UCSD-AML1 (cell line): Measurements from ENCODE around the gene GBF1.

Source experiments
- DNase-seq: peaks from one replicate; lab custom pipeline; 2025; ENCODE audit not compliant: unreplicated experiment; lab: John Stamatoyannopoulos, UW

Gene GBF1

DNA sequence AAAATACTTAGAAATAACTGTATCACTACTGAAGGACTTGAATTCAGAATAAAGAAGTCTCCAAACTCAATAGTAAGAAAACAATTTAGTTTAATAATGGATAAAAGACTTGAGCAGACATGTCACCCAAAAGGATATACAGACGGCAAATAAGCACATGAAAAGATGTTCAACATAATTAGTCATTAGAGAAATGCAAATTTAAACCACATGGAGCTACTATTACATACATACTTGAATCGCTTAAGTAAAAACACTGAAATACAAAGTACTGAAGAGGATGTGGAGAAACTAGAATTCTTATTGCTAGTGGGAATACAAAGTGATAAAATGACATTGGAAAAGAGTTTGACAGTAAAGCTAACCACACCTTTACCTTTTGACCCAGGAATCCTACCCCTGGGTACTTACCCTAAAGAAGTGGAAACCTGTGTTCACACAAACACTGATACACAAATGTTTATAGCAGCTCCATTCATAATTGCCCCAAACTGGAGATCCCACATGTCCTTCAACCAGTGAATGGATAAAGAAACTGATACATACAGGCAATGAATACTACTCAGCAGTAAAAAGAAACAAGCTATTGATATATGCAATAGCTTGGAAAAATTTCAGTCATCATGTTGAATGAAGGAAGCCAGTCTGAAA lies 95.8 kb downstream of the GBF1 start:
- no peak for DNase-seq

DNA sequence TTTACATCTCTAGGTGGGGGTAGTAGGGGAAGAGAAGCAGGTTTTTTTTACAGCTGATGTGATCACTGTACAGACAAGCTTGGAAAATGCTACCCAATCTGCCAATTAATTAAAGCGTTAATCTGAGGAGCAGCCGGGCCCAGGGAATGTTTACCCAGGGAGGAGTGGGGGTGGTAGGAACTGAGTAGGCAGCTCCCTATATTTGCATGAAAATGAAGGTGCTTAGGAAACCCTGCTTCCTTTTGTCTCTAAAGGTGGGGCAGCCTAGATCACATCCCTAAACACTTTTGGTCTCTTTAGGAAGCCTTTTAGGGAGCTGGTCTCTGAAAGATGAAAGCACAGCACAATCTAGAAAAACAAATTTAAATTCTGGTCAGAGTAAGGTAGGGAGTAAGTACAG lies 97.1 kb downstream of the GBF1 start:
- DNase-seq, result no peak

DNA sequence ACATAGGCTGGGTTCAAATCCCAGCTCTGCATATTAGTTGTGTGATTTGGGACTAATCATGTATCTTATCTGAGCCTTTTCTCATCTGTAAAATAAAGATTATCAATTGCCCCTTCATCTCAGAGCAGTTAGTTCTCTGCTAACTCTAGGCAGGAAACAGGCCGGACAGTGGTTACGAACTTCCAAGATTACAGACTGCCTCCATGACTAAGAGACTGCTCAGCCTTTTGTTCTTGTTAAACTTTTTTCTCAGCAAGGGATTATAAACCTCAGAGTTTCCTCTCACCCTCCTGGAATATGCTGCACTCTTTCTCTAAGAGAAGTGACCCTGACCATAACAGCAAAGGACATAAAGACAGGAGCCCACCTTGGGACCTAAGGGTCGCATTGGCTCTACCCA lies 97.6 kb downstream of the GBF1 start:
- no peak for DNase-seq

DNA sequence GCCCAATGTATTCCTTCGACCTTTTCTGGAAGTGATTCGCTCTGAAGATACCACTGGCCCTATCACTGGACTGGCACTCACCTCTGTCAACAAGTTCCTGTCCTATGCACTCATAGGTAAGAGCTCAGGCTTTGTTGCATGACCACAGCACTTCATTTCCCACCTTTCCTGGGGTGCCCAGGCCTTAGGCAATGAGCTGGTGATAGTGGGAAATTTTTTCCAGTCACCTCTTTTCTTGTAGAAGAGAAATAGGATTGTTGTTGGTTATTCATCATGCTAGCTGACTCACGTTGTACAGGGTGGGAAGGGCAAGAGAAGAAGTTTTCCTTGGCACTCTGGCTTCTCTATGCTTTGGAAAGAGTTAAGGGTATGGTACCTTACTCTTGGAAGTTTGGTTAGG lies 98.7 kb downstream of the GBF1 start:
- DNase-seq, result no peak

DNA sequence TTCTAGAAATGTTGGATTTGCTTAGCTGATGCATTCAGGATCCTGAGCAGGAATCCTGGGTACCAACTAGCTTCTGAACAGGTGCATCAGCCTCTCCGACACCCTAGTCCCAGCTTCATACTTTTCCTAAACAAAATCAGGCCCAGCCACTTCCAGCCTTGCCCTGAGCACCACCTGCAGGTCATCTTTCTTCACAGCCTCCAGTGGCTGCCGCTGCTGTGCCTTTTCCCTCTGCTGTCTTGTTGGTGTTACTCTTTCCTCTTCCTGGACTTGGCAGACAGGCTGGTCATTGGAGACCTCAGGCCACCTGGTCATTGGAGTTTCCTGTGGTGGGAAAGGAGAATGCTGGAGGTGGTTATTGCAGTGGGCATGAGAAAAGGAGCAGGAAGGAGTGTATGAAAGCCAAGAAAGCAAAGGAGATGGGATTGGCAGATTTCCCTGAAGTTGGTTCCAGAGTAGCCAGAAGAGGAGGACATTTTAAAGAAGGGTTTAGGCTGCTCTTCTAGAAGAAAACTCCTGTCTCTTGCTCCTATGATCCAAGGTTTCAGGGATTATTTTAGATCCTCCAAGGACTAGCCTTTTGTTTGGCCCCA lies 102.0 kb downstream of the GBF1 start:
- DNase-seq, result peak; percentile 43

DNA sequence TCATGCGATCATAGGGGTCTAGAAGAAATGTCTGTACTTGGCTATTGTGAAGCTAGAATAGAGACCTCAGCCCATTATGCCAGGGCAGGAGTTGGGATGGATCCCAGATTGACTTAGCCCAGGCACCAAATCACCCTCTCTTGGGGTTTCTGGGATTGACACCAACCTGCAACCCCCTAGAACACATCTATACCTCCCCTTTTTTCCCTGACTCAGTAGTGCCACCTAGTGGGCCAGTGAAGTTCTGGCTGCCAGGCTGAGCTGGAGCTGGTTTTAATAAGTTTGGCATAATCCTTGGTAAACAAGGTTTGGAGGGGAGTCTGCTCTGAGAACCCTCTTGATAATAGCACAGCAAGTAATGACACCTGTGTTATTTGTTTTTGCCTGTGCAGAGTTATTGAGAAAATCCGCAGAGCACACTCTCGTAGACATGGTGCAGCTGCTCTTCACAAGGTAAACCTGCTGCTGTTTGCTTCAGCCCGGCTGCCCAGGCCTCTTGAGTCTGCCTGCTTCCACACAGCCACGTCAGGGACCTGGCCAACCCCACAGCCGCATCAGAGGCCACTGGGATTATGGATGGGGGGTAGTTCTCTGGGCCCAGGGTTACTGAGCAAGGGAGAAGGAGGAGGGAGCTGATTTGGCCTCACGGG lies 106.9 kb downstream of the GBF1 start:
- DNase-seq, result peak; percentile 47

DNA sequence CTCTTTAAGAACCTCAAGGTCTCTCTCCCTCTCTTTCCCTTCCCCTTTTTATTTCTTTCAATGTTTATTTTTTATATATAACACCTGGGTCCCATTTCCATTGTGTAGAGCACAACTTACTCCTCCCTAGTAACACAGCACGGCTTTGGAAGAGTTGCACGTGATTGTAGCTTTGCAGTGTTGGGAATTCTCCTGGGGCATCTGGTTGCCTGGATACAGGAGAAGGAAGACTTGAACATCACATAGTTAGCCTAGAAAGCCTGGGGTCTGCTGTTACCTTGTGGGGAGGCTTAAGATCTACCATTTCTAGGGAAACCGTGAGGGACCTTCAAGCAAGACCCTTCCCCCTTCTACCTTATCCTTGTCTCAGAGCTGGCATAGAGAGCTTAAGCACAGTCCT lies 109.1 kb downstream of the GBF1 start:
- no peak for DNase-seq

DNA sequence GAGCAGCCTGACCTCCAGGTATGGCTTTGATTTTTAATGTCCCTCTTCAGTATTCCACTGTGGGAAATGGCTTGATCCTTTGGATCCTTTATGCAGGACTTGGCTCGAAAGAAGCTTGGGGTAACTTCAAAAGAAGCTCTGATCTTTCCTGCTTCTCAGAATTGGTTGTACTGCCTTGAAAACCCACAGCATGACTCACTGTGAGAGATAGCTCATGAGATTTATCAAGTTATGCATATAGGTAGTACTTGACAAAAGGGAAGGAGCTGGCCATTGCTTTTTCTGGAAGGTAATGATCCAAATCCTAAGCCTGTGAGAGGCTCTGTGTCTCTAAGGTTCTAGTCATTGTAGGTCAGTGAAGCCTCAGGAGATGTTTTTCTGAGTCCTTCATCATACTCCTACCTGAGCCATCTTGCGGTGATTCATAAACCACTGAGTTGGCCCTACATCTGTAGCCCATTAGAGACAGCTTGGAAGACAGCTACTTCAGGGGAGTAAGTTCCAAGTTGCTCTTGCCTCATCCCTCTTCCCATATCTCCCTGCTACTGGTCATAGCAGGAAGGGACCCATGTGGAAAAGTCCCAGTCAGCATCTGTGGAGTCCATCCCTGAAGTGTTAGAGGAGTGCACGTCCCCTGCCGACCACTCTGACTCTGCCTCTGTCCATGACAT lies 113.5 kb downstream of the GBF1 start:
- no peak for DNase-seq

DNA sequence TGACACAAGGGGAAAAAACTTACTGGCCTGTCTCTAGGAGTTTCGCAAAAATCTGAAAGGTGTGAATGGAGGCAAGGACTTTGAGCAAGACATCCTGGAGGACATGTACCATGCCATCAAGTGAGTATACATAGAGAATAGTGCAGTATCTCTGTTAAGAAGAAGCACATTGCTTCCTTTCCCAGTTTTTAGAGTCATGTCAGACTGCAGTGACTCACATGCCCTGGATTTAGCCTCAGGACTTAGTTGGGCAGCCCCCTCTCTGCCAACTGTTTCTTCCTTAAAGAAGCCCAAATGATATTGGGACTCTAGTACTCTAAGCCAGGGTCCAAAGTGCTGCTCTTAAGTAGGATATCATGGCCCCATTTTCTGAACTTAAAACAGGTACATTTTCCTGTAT lies 122.1 kb downstream of the GBF1 start:
- DNase-seq, result no peak

DNA sequence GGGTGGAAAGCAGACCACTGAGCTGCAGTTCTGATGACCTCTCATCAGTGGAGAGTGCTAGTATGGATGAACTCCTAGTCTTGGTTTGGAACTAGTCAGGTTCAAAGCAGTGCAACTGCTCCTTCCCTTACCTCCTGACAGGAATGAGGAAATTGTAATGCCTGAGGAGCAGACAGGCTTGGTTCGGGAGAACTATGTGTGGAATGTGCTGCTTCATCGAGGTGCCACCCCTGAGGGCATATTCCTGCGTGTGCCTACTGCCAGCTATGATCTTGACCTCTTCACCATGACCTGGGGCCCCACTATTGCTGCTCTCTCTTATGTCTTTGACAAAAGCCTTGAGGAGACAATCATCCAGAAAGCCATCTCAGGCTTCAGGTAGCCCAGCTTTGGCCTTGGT lies 122.7 kb downstream of the GBF1 start:
- no peak for DNase-seq

DNA sequence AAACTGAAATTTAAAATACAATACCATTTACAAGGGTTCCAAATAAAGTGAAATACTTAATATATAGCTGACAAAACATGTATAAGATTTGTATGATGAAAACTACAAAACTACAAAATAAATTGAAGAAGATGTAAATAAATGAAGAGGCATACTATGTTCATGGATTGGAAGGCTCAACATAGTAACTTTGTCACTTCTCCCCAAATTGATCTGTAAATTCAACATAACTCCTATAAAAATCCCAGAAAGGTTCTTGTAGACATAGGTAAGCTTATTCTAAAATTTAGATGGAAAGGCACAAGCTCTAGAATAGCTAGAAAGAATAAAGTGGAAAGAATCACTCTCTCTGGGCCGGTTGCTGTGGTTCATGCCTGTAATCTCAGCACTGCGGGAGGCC lies 126.0 kb downstream of the GBF1 start:
- no peak for DNase-seq

DNA sequence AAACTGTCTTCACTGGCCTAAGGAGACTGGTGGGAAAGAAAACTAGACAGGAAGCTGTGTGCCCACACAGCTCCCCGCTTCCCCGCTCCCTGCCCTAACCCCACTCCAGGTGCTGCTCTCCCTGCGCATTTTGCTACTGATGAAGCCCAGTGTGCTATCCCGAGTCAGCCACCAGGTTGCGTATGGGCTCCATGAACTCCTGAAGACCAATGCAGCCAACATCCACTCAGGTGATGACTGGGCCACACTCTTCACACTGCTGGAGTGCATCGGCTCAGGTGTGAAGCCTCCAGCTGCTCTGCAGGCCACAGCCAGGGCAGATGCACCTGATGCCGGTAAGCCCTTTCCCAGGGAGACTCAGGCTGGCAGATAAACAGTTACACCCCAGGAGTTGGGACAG lies 129.9 kb downstream of the GBF1 start:
- DNase-seq, result no peak

DNA sequence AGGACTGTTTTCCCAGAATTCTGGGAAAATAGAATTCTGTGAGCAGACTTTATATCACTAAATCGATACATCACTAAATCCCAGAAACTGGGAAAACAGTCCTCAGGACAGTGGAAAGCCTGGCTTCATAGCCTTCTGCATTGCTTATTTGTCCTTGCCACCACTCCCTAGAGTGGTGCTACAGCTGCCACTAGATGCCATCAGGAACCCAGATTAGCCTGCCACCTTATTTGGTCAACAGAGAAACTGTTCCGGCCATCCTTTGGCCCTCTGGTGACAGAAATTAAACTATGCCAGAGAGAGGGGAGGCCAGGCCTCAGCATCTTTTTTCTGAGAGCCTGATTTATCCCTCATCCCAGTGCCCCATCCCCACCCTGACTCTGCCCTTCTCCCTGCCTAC lies 130.5 kb downstream of the GBF1 start:
- no peak for DNase-seq

DNA sequence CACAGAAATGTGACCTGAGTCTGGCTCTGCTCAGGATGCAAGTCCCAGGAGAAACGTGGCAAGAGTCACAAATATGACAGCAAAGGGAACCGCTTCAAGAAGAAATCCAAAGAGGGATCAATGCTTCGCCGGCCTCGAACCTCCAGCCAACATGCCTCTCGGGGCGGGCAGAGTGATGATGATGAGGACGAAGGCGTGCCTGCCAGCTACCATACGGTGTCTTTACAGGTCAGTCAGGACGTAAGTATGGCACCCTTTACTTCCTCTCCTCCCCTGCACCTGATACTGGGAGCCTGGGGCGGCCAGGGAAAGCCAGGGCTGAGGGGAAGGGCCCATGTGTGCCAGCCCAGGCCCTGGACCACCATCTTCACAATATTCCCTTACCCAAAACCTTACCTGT lies 131.6 kb downstream of the GBF1 start:
- no peak for DNase-seq

DNA sequence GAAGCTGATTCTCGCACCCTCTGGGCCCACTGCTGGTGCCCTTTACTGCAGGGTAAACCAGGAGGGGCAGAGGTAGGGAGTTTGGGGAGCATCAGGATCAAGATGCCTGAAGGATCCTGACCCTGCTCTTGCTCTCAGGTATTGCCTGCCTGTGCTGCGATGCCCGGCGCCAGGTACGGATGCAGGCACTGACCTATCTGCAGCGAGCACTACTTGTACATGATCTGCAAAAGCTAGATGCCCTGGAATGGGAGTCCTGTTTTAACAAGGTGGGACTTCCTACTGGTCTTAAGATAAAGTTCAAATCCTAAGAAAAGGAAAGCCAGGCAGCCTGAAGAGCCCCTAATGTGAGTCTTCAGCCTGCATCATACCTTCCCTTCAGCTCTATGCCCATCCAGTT lies 134.1 kb downstream of the GBF1 start:
- no peak for DNase-seq

DNA sequence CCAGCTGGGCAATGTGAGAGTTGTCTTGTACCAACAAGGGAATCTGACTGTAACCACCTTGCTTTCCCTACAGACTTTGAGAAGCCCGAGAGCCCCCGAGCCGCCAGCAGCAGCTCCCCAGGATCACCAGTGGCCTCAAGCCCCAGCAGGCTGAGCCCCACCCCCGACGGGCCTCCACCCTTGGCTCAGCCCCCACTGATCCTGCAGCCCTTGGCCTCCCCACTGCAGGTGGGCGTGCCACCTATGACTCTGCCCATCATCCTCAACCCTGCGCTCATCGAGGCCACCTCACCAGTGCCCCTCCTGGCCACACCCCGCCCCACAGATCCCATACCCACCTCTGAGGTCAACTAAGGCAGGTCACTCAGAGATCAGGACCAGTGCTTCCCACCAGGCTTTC lies 136.7 kb downstream of the GBF1 start:
- DNase-seq, result no peak

DNA sequence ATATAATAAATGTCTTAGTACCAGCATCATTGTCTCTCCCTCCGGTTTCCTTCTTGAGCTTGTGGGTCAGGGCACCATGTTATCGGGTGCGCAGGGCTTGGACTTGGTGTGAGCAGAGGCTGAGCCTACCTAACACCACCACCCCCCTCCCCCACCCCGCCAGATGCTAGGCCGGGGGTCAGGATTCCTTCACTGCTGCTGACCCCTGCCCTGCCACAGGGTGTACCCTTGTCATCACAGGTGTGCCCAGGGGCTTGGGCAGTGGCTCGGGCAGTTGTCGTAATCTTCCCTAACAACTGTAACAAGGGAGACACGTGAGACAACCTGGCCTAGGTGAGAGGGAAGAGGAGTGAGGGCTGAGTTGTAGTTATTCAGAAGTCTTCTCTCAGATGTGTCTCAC lies 137.5 kb downstream of the GBF1 start:
- DNase-seq, result no peak

DNA sequence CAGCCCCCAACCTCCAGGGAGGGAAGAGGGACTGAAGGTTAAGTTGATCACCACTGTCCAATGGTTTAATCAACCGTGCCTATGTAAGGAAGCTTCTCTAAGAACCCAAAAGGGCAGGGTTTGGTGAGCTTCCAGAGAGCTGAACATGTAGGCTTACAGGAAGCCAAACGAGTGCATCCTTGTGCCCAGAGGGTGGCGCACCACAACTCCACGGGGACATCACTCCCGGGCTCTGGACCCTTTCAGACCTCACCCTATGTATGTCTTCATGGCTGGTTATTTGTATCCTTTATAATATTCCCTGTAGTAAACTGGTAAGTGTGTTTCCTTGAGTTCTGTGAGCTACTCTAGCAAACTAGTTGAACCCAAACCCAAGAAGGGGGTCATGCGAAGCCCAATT lies 138.7 kb downstream of the GBF1 start:
- DNase-seq, result peak; percentile 33

DNA sequence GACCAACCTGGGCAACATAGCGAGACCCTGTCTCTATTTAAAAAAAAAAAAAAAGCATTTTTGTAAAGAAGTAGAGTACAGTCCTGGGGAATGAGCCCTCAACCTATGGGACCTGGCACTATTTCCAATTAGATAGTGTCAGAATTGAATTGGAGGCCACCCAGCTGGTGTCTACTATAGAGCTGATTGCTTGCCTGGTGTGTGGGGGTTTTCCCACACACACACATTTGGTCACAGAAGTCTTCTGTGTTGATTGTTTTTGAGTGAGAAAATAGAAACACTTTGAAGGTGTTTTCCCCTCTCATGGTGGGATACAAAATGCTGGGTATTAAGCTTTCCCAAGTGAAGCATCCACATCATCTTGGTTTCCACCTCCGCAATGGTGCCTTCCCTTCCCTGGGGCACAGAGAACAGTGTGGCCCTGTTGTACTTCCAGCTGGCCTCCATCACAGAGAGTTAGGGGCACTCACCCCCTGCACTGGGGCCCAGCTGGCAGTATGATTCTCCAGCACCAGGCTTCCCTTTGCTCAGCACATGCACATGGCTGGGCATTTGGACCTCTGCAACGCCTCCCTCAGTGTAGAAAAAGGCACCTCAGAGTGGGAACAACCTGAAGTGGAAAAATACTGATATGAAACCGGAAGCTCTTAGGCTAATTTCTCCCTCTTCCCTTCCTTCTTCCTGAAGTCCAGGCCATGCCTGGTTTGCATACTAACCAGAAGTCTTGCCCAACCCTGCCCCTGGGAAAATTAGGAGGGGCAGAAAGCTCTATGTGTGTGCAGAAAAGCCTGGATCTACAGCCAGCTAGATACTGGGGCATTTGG lies 139.5 kb downstream of the GBF1 start:
- peak; percentile 21 for DNase-seq

DNA sequence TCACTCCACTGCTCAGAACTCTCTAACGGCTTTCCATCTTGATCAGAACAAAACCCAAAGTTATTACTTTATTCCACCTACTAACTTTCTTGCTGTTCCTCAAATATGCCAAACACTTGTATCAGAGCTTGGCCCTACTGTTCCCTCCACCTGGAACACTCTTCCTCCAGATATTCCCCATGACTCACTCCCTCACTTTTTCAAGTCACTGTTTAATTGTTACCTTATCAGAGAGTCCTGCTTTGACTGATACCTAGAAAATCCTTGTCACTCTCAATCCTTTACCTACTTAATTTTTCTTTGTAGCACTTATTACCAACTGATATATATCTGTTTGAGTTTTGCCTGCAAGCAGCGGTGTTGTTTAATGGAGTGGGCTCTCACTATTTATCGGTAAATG lies 144.6 kb downstream of the GBF1 start:
- no peak for DNase-seq

DNA sequence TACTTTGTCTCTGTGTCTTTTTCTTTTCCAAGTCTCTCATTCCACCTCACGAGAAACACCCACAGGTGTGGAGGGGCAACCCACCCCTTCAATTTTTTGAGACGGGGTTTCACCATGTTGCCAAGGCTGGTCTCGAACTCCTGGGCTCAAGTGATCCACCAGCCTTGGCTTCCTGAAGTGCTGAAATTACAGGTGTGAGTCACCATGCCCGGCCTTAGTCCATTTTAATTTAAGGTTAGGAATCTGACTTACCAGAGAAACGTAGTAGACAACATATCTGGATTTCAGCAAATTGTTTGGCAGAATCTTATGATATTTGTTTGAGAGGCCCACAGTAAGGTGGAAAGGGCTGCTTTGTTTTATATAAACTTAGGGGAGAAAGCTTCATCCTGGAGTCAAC lies 147.0 kb downstream of the GBF1 start:
- DNase-seq, result no peak
